Body of pancreas (tissue), 4 donors: ENCODE results near the gene DST.

Experiments
- POLR2A ChIP-seq, 3 donors: fragments of 450-650 bp; IDR thresholded peaks; one replicate each; pipeline ENCODE4 v1.6.1; 2016; ENCODE audit warnings: antibody characterized with exemption in 3 of 3, mild to moderate bottlenecking in 2 of 3
- TF ChIP-seq, protein P1 (sequence below), 7 experiments: fragments of 450-650 bp in 4 of 7; fragments of 200-600 bp in 3 of 7; sonication (generic) in 3 of 7; IDR thresholded peaks; one replicate each; pipeline ENCODE4 v1.5.1; 2016 to 2019; ENCODE audit warnings: antibody characterized with exemption in 7 of 7

DNA sequence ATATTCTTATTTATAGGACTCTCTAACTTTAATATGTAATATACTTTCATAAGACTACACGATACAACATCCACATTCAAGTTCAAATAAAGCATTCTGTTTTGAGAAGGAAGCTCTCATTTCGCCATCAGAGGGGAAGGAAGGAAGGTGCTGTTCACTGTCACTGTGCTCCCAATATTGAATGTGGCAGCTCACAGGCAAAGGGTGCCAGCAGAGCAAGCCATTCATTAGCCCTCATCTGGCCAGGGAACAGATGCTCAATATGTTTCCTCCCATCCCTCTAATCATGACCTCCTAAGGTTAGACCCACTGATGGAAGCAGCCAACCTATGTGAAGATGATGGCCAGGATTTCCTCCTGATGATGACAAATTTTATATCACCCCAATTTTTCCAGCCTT, 154.4 kb downstream of the DST start:
- TF ChIP-seq, protein P1, sequence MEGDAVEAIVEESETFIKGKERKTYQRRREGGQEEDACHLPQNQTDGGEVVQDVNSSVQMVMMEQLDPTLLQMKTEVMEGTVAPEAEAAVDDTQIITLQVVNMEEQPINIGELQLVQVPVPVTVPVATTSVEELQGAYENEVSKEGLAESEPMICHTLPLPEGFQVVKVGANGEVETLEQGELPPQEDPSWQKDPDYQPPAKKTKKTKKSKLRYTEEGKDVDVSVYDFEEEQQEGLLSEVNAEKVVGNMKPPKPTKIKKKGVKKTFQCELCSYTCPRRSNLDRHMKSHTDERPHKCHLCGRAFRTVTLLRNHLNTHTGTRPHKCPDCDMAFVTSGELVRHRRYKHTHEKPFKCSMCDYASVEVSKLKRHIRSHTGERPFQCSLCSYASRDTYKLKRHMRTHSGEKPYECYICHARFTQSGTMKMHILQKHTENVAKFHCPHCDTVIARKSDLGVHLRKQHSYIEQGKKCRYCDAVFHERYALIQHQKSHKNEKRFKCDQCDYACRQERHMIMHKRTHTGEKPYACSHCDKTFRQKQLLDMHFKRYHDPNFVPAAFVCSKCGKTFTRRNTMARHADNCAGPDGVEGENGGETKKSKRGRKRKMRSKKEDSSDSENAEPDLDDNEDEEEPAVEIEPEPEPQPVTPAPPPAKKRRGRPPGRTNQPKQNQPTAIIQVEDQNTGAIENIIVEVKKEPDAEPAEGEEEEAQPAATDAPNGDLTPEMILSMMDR (IDR thresholded peaks at IDR 0.05): no peak
- no peak for TF ChIP-seq POLR2A (IDR thresholded peaks at IDR 0.05)
